SK-N-MC (cell line): ENCODE measurements around the gene RGS9.

ENCODE experiments used
- EZH2 ChIP-seq: fragments of 200-600 bp; sonication (generic); IDR thresholded peaks from one replicate; pipeline ENCODE4 v1.6.1; 2017; ENCODE audit warnings: antibody characterized with exemption
- FOXP2 ChIP-seq: optimal IDR thresholded peaks from 2 replicates; pipeline ENCODE3; 2011; ENCODE audit warnings: mild to moderate bottlenecking, moderate library complexity; ENCODE audit not compliant: insufficient read depth; ENCODE audit errors: extremely low read length, control extremely low read depth
- POLR2AphosphoS5 ChIP-seq: IDR thresholded peaks from 2 replicates; pipeline ENCODE4 v1.6.1; 2012; ENCODE audit warnings: mild to moderate bottlenecking, low read depth, low read length, borderline replicate concordance

GRCh38 chr17:65121368-65121767, 15.8 kb upstream of the RGS9 start:
- TF ChIP-seq EZH2 (no peak), FOXP2 (no peak), POLR2AphosphoS5 (no peak)
